ENCODE measurements around the gene TK1.

GRCh38 chr17:78159575-78160158, 27.2 kb downstream of the TK1 start:
- TF ChIP-seq CTCF (IDR thresholded peaks at IDR 0.05) (no peak), TCF7L2 (IDR thresholded peaks at IDR 0.05; ENCODE audit: low read depth, low read length) (no peak), SIN3A (IDR thresholded peaks at IDR 0.05; ENCODE audit: borderline replicate concordance, insufficient read depth, low read depth, low read length) (no peak)
